Measurements from ENCODE around the gene ROBO1. TPM values are rescaled to one million over a fixed set of nuclear protein-coding genes. Genes with fewer than 3 reads are reported as not detected.
"Not testable (repeated sequence)": the region's sequence is repeated elsewhere in the genome, so short reads cannot be mapped to it uniquely, and the experiment has no call there.

ROBO1 gene
- total RNA-seq, 1 experiment from 2014 or later, result 7.0 TPM

DNA sequence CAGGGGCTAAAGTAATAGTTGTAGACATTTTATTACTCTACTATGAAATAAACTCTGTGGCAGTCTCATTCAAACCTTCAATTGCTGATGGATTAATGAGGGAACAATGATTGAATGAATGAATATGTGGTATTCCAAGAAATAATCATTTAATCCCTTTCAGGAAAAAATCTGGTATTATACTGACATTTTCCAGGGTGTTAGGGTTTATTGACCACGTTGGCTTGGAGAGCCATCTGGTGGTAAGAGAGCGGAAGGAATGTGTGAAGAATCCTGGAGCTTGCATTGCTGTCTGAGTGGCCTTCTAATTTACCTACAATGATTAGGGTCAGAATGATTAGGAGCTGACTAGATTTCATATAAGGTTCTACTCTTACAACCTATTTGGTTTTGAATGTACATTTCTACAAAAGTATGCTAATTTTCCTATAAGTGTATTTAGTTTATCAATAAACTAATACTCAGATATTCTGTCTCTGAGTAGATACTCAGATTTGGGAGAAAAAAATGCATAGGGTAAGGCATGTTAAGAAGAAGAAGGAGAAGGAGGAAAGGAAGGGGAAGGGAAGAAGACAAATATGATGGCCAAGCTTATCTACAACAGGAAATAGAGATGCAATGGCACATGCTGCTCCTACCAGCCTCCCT, 249.9 kb downstream of the ROBO1 start:
- H3K36me3 ChIP-seq, result no peaks in the 10 kb centered on the region
- H3K9me3 ChIP-seq, result no peaks in the 10 kb centered on the region
- H3K27me3 ChIP-seq, result no peaks in the 10 kb centered on the region
- DNase-seq, result peak; percentile 1
- H3K4me3 ChIP-seq, result no peak overlapping the region

DNA sequence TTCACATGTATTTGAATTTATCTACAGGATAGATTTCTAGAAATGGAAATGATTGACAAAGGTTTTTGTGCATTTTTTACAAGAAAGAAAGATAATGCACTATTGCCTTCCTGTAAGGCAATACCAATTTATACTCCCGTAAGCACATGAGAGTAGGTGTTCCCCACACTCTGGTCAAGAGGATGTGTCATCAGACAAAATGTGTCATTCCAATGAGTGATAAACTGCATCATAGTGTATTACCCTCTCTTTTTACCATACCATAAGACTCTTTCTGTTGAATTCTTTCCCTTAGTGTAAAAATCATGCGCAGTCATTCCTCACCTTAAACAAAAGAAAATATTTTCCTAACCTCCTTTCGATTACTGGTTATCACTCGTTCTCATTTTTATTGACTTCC, 251.0 kb downstream of the ROBO1 start:
- DNase-seq, result no peak
- Histone ChIP-seq H3K27me3 (no peaks in the 10 kb centered on the region), H3K36me3 (no peaks in the 10 kb centered on the region), H3K4me3 (no peak overlapping the region), H3K9me3 (no peaks in the 10 kb centered on the region)

DNA sequence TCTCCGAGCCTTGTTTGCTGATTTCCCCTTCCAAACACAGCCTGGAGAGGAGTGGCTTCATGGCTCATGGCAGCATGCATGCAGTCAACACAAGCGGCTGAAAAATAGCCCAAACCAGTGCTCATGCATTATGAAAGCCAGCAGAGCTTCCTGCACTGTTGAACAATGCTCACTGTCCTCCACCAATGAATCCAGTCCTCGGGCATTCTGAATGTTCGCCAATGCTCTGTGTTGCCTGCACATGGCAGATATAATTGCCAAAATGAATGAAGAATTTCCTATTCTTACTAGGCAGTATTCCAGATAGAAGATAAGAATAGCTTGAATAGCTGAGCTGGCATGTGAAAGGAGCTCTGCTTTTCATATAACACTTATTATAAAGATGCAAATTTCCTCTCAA, 252.7 kb downstream of the ROBO1 start:
- H3K36me3 ChIP-seq, result no peaks in the 10 kb centered on the region
- DNase-seq, result peak; percentile 14
- no peaks in the 10 kb centered on the region for H3K27me3 ChIP-seq
- H3K9me3 ChIP-seq, result no peaks in the 10 kb centered on the region
- H3K4me3 ChIP-seq, result no peak overlapping the region

DNA sequence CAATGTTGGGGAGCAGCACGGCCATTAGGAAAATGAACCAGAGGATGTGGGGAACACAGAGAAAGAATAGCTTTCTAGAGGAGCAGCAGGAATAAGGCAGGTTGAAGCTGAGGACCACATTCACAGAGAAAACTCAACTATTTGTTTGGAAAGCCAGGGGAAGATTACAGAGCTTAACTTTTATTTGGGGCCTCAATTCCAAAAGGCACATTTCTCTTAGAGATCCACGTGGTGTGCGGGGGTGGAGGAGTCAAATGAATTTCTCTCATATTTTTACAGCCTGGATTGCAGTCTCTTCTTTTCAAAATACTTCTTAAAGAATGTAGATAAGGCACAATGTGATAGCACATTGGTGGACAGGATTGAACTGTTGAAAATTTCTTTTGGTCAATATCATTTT, 253.7 kb downstream of the ROBO1 start:
- Histone ChIP-seq H3K36me3 (no peaks in the 10 kb centered on the region), H3K4me3 (no peak overlapping the region), H3K9me3 (no peaks in the 10 kb centered on the region), H3K27me3 (no peaks in the 10 kb centered on the region)
- no peak for DNase-seq

DNA sequence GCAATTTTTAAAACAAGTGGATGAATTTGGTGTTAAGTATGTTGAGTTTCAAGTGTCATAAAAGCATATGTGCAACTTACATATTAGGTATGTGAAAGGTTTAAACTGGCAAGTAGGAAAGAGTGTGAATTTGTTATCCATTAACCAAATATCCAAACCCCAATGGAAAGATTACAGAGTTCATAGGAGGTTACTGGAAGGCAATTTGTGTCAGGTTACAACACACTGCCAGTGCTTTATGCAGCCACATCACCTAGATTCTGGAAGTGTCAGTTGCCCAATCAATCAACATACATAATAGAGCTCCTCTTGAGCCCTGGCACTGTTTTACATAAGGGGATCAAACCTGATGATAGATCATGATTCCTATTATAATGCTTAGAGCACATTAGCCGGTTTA, 261.0 kb downstream of the ROBO1 start:
- DNase-seq, result no peak
- Histone ChIP-seq H3K36me3 (no peaks in the 10 kb centered on the region), H3K9me3 (no peaks in the 10 kb centered on the region), H3K27me3 (no peaks in the 10 kb centered on the region), H3K4me3 (no peak overlapping the region)

DNA sequence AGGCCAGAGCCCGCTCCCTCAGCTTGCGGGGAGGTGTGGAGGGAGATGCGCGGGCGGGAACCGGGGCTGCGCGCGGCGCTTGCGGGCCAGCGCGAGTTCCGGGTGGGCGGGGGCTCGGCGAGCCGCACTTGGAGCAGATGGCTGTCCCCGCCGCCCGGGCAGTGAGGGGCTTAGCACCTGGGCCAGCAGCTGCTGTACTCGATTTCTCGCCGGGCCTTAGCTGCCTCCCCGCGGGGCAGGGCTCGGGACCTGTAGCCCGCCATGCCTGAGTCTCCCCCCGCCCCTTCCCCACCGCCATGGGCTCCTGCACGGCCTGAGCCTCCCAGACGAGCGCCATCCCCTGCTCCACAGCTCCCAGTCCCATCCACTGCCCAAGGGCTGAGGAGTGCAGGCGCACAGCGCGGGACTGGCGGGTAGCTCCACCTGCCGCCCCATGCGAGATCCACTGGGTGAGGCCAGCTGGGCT, 265.5 kb downstream of the ROBO1 start:
- not testable (repeated sequence) for H3K4me3 ChIP-seq, DNase-seq, H3K36me3 ChIP-seq

DNA sequence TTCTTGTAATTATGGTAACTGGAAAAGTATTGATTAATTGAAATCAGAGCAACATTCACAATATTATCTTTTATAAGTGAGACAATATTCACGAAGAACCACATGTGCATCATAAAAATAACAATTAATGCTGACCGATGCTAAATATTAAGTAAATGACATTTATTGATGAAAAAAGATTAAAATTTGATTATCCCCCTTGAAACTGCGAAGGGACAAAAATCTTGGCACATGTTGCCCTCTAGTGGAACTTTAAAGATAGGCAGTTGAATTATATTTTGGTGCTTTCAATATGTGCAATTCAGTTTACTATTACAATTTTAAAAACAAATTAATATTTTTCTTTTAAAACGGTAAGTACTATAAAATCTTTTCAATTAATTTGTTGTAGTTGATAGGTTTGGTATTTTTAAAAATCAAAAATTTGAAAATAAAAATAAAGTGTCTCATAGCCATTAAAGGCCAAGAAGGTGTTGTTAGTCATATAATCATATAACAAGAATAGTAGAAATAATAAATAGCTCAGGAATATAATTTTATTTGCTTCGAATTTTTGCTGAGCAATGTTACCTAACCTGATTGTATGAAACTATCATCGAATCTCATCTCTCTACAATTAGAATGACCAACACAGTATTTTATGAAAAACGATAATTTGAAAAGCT, 270.2 kb downstream of the ROBO1 start:
- no peak for DNase-seq
- no peak overlapping the region for H3K4me3 ChIP-seq
- H3K27me3 ChIP-seq, result no peaks in the 10 kb centered on the region
- no peaks in the 10 kb centered on the region for H3K36me3 ChIP-seq
- no peaks in the 10 kb centered on the region for H3K9me3 ChIP-seq

More for the DNA sequence above, 265.5 kb downstream of the ROBO1 start:
- not testable (repeated sequence) for H3K27me3 ChIP-seq, H3K9me3 ChIP-seq

DNA sequence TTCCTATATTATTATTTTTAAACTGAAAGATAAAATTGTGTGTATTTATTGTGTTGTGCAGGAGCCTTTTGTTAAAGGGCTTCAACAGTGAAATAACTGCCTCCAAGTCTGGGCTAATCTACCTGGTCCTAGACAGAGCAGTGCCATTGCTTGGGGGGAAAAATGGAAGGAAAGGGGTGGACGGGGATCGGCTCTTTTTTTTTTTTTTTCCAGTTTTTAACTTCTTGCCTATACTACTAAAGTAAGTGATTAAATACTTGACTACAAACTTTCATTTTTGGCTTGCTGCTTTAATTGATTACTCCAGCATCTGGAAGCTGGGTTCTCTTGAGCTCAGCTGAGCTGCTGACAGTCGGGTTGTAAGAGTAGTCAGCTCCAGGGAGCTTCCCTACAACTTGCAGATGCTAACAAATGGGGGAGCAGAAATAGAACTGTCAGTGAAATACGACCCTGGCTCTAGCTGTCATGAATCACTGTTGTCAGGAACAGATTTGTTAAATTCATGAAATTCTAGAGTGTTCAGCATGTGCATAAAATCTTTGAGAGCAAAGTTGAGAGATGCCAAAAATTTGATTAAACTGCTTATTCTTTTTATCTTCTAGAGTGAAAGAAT, 276.7 kb downstream of the ROBO1 start:
- DNase-seq, result no peak
- H3K9me3 ChIP-seq, result no peaks in the 10 kb centered on the region
- no peak overlapping the region for H3K4me3 ChIP-seq
- no peaks in the 10 kb centered on the region for H3K27me3 ChIP-seq
- H3K36me3 ChIP-seq, result no peaks in the 10 kb centered on the region

DNA sequence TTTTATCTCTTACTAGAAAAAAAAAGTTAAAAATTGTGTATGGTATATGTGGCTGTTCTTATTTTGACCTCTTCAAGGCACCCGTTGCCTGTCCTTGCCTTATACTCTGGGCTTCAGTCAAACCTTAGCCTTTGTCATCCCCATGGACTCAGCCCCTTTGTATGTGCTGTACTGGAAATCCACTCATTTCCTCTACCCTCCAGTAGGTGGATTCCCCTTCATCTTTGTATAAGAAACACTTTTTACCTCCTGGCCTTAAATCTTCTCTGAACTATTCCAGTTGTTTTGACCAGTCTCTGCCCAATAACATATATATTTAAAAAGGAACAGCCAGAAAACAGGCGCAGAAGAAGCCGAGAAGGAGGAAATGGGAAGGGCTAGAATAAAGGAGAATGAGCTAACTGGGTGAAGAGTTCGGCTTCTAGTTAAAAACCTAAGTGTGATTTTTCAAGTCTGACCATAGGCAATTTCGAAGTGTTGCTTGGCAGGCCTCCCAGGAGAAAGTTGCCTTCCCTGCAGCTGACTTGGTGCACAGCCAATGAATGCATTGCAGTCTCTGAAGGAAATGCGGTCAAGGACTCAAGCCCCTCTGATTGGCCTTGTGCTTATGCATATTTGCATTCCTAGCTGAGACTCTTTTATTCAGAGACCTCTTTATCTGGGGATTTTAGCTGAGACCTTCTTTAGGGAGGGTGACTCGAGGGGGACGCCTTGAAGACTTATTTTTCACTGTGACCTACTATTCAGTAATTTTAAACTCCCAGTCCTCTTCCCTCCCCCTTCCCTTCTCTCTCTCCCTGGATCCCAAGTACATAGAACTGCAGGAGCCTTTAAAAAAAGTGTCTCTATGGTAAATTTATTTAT, 277.4 kb downstream of the ROBO1 start:
- no peaks in the 10 kb centered on the region for H3K27me3 ChIP-seq
- no peak overlapping the region for H3K4me3 ChIP-seq
- H3K9me3 ChIP-seq, result no peaks in the 10 kb centered on the region
- DNase-seq, result peak; percentile 68
- H3K36me3 ChIP-seq, result no peaks in the 10 kb centered on the region

DNA sequence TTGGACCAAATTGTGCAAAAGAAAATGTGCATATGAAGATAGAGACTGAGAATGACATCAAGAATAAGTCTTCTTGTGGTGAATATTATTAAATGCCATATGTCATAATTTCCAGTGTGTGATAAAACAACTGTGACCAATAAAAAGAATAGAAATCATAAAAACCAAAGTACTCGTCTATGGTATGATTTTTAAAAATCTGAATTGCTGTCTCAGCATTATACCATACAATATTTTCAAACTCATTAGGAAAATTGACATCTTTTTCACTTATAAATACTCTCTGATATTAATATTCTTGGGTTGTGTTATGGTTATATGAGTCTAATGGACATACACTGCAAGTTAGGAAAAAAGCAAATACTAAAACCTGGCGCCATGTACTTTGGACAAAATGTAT, 279.4 kb downstream of the ROBO1 start:
- no peaks in the 10 kb centered on the region for H3K9me3 ChIP-seq
- H3K36me3 ChIP-seq, result no peaks in the 10 kb centered on the region
- no peak for DNase-seq
- H3K27me3 ChIP-seq, result no peaks in the 10 kb centered on the region
- no peak overlapping the region for H3K4me3 ChIP-seq

DNA sequence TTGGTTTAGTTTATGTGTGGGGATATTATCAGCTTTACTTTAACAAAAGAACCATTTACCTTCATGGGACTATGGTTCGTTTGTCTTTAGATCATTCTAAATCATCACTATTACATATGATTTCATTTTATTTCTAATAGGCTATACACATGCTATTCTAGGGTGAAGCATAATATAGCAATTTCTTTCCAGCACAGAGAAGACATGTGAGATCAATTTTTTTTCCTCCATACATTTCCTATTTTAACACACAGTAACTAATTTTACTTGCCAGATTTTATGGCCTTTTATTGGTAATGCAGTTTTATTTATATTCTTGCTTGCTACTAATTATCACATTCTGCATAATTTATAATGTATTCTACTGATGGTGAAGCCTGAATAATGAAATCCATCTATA, 287.1 kb downstream of the ROBO1 start:
- no peaks in the 10 kb centered on the region for H3K9me3 ChIP-seq
- no peaks in the 10 kb centered on the region for H3K27me3 ChIP-seq
- H3K36me3 ChIP-seq, result no peaks in the 10 kb centered on the region
- DNase-seq, result no peak
- no peak overlapping the region for H3K4me3 ChIP-seq

DNA sequence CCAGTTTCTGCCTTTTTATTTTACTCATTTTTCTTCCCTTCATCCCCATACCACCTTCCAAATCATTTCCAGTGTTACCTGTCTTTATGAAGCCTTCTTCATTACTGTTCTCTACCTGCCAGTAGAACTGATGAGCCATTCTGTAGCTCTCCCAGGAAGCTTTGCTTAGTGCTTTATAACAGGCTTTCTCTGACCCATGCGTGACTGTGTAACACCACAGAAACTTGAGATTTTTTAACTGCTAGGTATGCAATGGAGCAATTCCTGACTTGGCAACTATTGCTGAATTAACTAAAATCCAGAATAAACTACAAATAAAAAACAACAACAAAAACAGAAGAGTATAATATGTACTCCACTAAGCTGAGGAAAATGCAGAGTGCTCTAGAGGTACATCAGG, 289.2 kb downstream of the ROBO1 start:
- no peaks in the 10 kb centered on the region for H3K36me3 ChIP-seq
- no peaks in the 10 kb centered on the region for H3K9me3 ChIP-seq
- no peak for DNase-seq
- no peaks in the 10 kb centered on the region for H3K27me3 ChIP-seq
- no peak overlapping the region for H3K4me3 ChIP-seq

DNA sequence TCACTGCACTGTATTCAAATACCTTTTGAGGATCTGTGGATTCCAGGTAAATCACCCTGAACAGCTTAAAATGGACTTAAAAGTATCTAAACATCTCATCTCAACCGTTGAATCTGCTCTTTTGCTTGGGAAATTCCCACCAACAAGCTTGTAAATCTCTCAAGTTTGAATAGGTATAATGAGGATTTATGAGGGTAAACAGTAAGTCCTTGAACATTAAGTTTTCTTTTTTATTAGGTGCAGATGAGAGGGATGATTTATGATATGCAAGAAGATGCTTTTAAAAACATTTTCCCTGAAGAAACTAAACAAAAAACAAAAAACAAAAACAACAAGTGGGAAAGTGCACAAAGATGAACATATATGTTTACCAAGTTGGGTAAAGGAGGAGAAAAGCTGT, 290.6 kb downstream of the ROBO1 start:
- no peak for DNase-seq

DNA sequence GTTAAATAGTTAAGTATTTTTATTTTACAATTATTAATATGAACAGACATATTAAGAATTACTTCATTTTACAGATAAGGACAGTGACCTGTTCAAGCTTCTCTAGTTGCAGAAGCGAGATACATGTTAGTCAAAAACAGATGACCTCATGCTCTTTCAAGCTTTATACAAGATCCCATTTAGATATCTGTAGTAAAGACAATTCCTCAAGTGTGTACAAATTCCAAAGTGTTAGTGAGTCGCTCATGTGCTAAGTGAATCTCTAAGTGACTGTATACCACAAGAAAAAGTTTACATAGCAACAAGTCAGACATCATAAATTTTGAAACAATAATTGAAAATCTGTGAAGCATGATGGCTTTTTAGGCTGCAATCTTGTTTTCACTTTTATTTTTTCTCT, 293.8 kb downstream of the ROBO1 start:
- Histone ChIP-seq H3K4me3 (no peak overlapping the region), H3K36me3 (no peaks in the 10 kb centered on the region), H3K27me3 (no peaks in the 10 kb centered on the region), H3K9me3 (no peaks in the 10 kb centered on the region)
- no peak for DNase-seq

More for the DNA sequence above, 290.6 kb downstream of the ROBO1 start:
- no peaks in the 10 kb centered on the region for H3K27me3 ChIP-seq
- H3K4me3 ChIP-seq, result no peak overlapping the region
- H3K36me3 ChIP-seq, result no peaks in the 10 kb centered on the region
- H3K9me3 ChIP-seq, result no peaks in the 10 kb centered on the region

DNA sequence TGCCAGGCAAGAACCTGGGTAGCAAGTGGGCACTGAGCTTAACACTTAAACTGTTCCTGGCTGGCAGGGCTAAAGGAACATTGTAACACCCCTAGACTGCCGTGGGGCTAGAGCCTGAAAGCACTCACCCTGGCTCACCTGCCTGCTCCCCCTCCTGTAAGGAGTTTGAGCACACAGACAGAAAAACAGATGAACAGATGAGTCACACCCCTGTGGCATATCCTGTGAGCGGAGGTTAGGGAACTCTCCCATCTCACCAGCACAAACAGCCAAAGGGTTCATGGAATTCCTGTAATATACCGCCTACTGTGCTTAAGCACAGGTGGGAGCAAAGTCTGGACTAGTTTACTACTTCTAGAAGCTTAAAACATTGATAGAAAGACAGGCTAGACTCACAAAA, 300.1 kb downstream of the ROBO1 start:
- DNase-seq, result no peak
- no peaks in the 10 kb centered on the region for H3K9me3 ChIP-seq
- no peak overlapping the region for H3K4me3 ChIP-seq
- H3K27me3 ChIP-seq, result no peaks in the 10 kb centered on the region
- no peaks in the 10 kb centered on the region for H3K36me3 ChIP-seq

DNA sequence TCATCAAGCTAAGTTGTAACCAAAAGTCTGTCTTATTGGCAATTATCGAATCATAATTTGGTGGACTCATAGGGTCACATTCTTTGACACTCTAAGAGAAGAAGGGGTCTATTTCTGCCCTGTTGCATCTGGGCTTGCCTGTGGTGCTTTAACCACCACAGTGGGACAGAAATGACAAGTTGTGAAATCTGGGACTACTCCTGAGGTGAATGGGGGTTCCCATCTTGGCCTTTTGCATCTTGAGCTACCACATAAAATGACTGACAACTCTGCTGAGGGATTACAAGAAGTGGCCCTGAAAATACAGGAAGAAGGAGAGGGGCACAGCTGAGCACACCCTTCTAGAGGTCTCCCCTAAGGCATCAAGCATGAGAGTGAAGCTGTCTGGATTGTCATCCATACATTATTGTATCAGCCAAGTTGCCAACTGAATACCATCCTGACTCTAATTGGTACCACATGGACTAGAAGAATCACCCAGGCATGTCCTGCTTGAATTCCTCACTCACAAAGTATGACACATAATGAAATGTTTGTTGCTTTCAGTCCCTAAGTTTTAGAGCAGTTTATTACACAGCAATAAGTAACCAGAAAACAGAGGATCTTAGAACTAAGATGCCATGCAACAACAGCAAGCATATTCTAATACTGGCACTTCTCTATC, 306.5 kb downstream of the ROBO1 start:
- Histone ChIP-seq H3K4me3 (no peak overlapping the region), H3K9me3 (no peaks in the 10 kb centered on the region), H3K36me3 (no peaks in the 10 kb centered on the region), H3K27me3 (no peaks in the 10 kb centered on the region)
- no peak for DNase-seq

DNA sequence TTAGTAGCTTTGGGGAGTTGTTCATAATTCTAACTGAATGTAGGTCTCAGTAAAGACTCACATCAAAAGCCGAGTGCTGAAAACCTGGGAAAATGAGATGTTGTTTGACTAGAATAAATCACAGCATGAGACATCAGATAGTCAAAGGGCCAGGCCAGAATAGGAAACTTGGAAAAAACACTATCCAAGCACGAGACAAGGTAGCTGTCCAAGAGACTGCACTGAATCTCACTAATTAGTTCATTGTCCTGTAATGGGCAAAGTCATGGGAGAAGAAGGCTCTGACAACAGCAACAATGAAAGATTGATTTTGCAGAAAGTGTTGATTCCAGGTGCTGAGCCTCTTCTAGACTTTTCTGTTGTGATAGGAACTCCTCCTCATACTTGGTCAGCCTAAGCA, 314.2 kb downstream of the ROBO1 start:
- DNase-seq, result no peak
- Histone ChIP-seq H3K27me3 (no peaks in the 10 kb centered on the region), H3K36me3 (no peaks in the 10 kb centered on the region), H3K9me3 (no peaks in the 10 kb centered on the region), H3K4me3 (no peak overlapping the region)

Measured in MG63 (cell line).